Measurements from ENCODE around the gene TRPM3. TPM values are rescaled to one million over a fixed set of nuclear protein-coding genes. Genes with fewer than 3 reads are reported as not detected.
A peak's percentile ranks its signal among the peaks of the same experiment; 100 is the strongest.

The TRPM3 gene
- total RNA-seq, 2 donors from 2014 or later, result 0.02 TPM; not detected in 1

GRCh38 chr9:70597886-70598285, 523.5 kb downstream of the TRPM3 start:
- no peaks in the 10 kb centered on the region for H3K9me3 Mint-ChIP-seq
- DNase-seq (ENCODE audit: low spot score in 2 of 2), result no peak
- no peaks in the 10 kb centered on the region for H3K36me3 Mint-ChIP-seq
- no peak overlapping the region for H3K27ac Mint-ChIP-seq
- no peak for ATAC-seq

GRCh38 chr9:70595211-70595610, 526.2 kb downstream of the TRPM3 start:
- DNase-seq (ENCODE audit: low spot score in 2 of 2) (no peak), ATAC-seq (no peak)
- no peaks in the 10 kb centered on the region for H3K9me3 Mint-ChIP-seq
- no peaks in the 10 kb centered on the region for H3K36me3 Mint-ChIP-seq
- H3K27ac Mint-ChIP-seq, result no peak overlapping the region

DNA sequence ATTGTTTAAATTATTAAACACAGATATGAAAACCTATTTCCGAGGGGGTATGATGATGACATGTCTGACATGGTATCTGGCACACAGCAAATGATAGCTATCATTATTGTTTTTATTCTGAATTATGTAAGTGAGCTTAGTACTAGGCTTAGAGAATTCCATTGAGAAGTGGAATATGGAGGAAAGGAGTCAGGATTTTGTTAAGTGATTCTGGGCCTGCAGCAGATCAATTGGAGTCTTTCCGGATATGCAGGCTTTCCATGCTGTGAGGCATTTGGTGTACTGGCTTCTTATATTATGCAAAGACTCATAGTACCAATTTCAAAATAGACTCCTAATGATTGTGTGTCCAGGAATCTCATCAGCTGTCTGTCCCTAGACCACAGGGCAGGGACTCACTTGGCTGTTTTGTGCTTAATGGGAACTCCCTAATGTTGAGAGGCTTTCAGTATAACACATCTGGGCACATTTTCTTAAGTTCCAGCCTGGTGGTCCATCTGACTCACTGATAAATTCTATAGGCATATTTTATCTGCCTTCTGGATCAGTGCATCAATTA, 527.0 kb downstream of the TRPM3 start:
- Mint-ChIP-seq H3K36me3 (no peaks in the 10 kb centered on the region), H3K27ac (no peak overlapping the region), H3K9me3 (no peaks in the 10 kb centered on the region)
- ATAC-seq, result no peak
- no peak for DNase-seq (ENCODE audit: low spot score in 2 of 2)

GRCh38 chr9:70593241-70593640, 528.2 kb downstream of the TRPM3 start:
- no peak overlapping the region for H3K27ac Mint-ChIP-seq
- DNase-seq (ENCODE audit: low spot score in 2 of 2) (no peak), ATAC-seq (no peak)
- no peaks in the 10 kb centered on the region for H3K36me3 Mint-ChIP-seq
- H3K9me3 Mint-ChIP-seq, result peaks cover 0 to 3% of the 10 kb centered on the region in 2 donors

GRCh38 chr9:70590315-70590677, 531.1 kb downstream of the TRPM3 start:
- Mint-ChIP-seq H3K36me3 (no peaks in the 10 kb centered on the region), H3K9me3 (peaks cover 0 to 7% of the 10 kb centered on the region in 2 donors), H3K27ac (no peak overlapping the region)
- no peak for DNase-seq (ENCODE audit: low spot score in 2 of 2)
- ATAC-seq, result no peak

- Mint-ChIP-seq H3K36me3 (no peaks in the 10 kb centered on the region), H3K27ac (no peak overlapping the region), H3K9me3 (peaks cover 0 to 7% of the 10 kb centered on the region in 2 donors)
- no peak for ATAC-seq
- no peak for DNase-seq (ENCODE audit: low spot score in 2 of 2)
These were observed 531.7 kb downstream of the TRPM3 start for GRCh38 chr9:70589571-70590314.

DNA sequence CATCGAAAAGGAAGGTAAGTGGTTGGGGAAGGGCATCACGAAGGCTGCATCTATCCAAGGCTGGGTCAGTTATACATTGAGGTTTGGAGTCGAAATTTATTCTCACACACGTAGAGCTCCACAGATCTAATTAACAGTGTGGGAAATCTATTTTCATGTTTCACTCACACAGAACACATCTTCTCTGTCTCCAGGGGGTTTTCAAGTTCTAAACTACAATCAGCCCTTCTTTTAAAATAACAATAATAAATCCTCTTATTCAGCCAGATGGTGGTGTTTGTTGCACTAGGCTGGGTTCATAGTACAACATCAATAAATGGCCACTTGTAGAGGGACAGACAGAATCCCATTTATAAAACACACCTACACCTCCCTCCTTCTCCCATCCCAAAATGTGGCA, 532.4 kb downstream of the TRPM3 start:
- H3K36me3 Mint-ChIP-seq, result no peaks in the 10 kb centered on the region

DNA sequence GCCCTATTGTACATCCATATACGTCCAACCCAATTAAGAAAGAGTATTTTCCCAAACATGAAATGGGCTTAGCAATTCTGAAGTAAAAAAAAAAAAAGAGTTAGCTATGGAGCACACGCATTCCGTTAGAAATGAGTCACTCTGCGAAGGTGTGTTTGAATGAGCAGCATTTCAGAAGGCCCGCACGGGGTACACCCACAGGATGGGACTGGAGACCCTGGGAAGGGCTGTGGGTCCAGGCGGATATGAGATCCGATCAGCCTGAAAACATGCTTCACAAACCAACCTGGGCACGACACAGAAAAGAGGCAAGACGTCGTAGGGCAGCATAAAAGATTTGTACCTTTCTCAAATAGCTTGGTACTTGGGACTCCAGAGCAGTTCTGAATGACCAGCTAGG, 533.0 kb downstream of the TRPM3 start:
- DNase-seq (ENCODE audit: low spot score in 2 of 2), result no peak
- Mint-ChIP-seq H3K9me3 (peaks cover 0 to 7% of the 10 kb centered on the region in 2 donors), H3K27ac (peak overlapping the region in 1 of 2 donors; percentile 31), H3K36me3 (no peaks in the 10 kb centered on the region)
- ATAC-seq, result no peak

More for the DNA sequence above, 532.4 kb downstream of the TRPM3 start:
- peak overlapping the region in 1 of 2 donors; percentile 86 for H3K27ac Mint-ChIP-seq
- H3K9me3 Mint-ChIP-seq, result peaks cover 0 to 7% of the 10 kb centered on the region in 2 donors
- no peak for DNase-seq (ENCODE audit: low spot score in 2 of 2)
- no peak for ATAC-seq

- ATAC-seq (no peak), DNase-seq (ENCODE audit: low spot score in 2 of 2) (no peak)
- no peak overlapping the region for H3K27ac Mint-ChIP-seq
- H3K9me3 Mint-ChIP-seq, result peaks cover 0 to 7% of the 10 kb centered on the region in 2 donors
- H3K36me3 Mint-ChIP-seq, result no peaks in the 10 kb centered on the region
These were observed 534.2 kb downstream of the TRPM3 start for GRCh38 chr9:70587201-70587600.

- DNase-seq (ENCODE audit: low spot score in 2 of 2), result no peak
- Mint-ChIP-seq H3K36me3 (no peaks in the 10 kb centered on the region), H3K9me3 (peaks cover 0 to 7% of the 10 kb centered on the region in 2 donors), H3K27ac (no peak overlapping the region)
- no peak for ATAC-seq
These were observed 534.9 kb downstream of the TRPM3 start for GRCh38 chr9:70586476-70586875.

GRCh38 chr9:70581955-70582350, 539.5 kb downstream of the TRPM3 start:
- no peak for ATAC-seq
- H3K36me3 Mint-ChIP-seq, result peaks cover 0 to 3% of the 10 kb centered on the region in 2 donors
- DNase-seq (ENCODE audit: low spot score in 2 of 2), result no peak
- H3K27ac Mint-ChIP-seq, result no peak overlapping the region
- H3K9me3 Mint-ChIP-seq, result peaks cover 0 to 5% of the 10 kb centered on the region in 2 donors

DNA sequence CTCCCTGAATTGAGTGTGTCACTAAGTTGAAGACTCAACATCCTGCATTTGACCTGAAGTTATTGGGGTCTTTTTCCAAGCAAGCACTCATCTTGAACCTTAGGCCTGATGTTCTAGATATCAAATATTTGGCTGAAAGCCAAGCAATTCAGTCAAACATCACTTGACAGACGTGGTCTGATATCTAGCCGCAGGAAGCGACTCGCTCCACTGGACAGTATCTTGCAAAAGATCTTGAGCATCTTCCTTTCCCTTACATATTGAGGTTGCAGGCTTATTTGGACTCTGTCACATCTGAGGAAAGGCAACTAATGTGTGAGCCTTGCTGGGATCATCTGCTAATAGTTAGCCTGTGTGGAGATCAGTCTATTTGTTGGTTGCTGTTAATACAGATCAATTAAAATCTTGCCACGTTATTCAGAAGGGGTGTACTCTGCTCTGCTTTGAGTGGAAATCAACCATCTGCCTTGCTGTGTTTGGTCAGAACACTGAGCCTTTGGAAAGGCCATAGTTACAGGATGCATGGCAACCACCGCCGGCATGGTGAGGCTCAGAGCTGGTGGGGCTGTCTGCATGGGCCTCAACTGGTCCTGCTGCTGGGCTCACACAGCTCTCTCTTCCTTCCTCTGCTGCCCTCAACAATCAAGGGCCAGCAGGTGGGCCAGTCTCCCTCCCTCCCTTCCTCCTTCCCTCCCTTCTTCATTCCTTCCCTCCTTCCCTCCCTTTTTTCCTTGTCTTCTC, 540.0 kb downstream of the TRPM3 start:
- Mint-ChIP-seq H3K36me3 (peaks cover 0 to 9% of the 10 kb centered on the region in 2 donors), H3K27ac (no peak overlapping the region), H3K9me3 (peaks cover 0 to 8% of the 10 kb centered on the region in 2 donors)
- ATAC-seq, result no peak
- DNase-seq (ENCODE audit: low spot score in 2 of 2), result no peak

- peaks cover 0 to 13% of the 10 kb centered on the region in 2 donors for H3K36me3 Mint-ChIP-seq
- no peak for ATAC-seq
- H3K27ac Mint-ChIP-seq, result no peak overlapping the region
- H3K9me3 Mint-ChIP-seq, result peaks cover 0 to 8% of the 10 kb centered on the region in 2 donors
- no peak for DNase-seq (ENCODE audit: low spot score in 2 of 2)
These were observed 540.7 kb downstream of the TRPM3 start for GRCh38 chr9:70580606-70581195.

DNA sequence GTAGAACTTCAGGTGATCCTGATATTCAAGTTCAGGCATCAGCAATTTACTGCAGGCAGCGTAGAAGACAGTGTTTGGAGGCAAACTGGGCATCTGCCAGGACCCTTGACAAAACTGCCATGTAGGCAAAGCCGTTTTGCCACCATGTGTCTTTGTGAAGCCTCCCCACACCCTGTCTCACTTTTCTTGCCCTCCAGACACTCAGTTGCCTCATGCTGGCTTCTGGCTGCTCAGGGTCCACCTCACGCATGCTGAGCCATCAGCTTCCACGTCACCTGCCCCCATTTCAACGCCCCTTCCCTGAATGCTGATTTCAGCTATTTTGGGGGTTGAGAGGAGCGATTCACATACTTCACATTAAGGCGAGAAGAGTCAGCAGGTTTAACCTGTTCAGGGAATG, 541.7 kb downstream of the TRPM3 start:
- no peak overlapping the region for H3K27ac Mint-ChIP-seq
- DNase-seq (ENCODE audit: low spot score in 2 of 2), result no peak
- peaks cover 0 to 8% of the 10 kb centered on the region in 2 donors for H3K9me3 Mint-ChIP-seq
- no peak for ATAC-seq
- peaks cover 0 to 13% of the 10 kb centered on the region in 2 donors for H3K36me3 Mint-ChIP-seq

- ATAC-seq, result no peak
- H3K27ac Mint-ChIP-seq, result no peak overlapping the region
- H3K9me3 Mint-ChIP-seq, result peaks cover 0 to 8% of the 10 kb centered on the region in 2 donors
- DNase-seq (ENCODE audit: low spot score in 2 of 2), result no peak
- H3K36me3 Mint-ChIP-seq, result peaks cover 0 to 22% of the 10 kb centered on the region in 2 donors
These were observed 542.7 kb downstream of the TRPM3 start for GRCh38 chr9:70578720-70579119.

- H3K9me3 Mint-ChIP-seq, result peaks cover 0 to 8% of the 10 kb centered on the region in 2 donors
- H3K27ac Mint-ChIP-seq, result no peak overlapping the region
- DNase-seq (ENCODE audit: low spot score in 2 of 2) (no peak), ATAC-seq (no peak)
- peaks cover 0 to 22% of the 10 kb centered on the region in 2 donors for H3K36me3 Mint-ChIP-seq
These were observed 543.8 kb downstream of the TRPM3 start for GRCh38 chr9:70577671-70578070.

DNA sequence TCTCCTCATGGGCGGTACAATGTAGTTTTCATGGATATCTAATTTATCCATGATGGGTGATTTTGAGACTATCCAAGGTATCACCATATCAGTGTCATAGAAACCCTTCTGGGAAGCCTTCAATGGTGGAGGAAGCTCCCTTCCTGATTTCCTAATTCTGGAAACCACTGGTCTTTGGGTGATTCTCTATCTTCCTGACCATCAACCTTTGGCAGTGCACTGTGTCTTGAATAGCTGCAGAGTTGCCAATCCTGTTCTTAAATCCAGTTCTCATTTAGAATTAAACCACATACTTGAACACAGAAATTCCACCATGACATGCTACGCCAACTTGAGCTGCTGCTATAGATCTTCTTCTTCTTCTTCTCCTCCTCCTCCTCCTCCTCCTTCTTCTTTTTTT, 545.3 kb downstream of the TRPM3 start:
- no peak overlapping the region for H3K27ac Mint-ChIP-seq
- H3K36me3 Mint-ChIP-seq, result peaks cover 0 to 22% of the 10 kb centered on the region in 2 donors
- DNase-seq (ENCODE audit: low spot score in 2 of 2), result no peak
- no peak for ATAC-seq
- H3K9me3 Mint-ChIP-seq, result peaks cover 0 to 8% of the 10 kb centered on the region in 2 donors

Data from activated naive CD4-positive, alpha-beta T cell treated with anti-CD3 and anti-CD28 coated beads, Interleukin-2, amount 50 U/mL, for 72 hours (primary cell).